ENCODE results near the gene ANKS1A.

GRCh38 chr6:35042031-35042815 lies 153.2 kb downstream of the ANKS1A start:
- TF ChIP-seq GATA3 (IDR thresholded peaks at IDR 0.05; ENCODE audit: low read depth, low read length): no peak
- no peak for TF ChIP-seq GATA2 (IDR thresholded peaks at IDR 0.05; ENCODE audit: low read depth, low read length)
